DND-41 (cell line): ENCODE results near the gene EDC4.

ENCODE experiments used
- EZH2 ChIP-seq: IDR thresholded peaks from 3 replicates; pipeline ENCODE4 v1.6.1; 2012; ENCODE audit warnings: borderline replicate concordance, low read depth, mild to moderate bottlenecking, moderate library complexity, low read length, inconsistent platforms; ENCODE audit not compliant: severe bottlenecking
- TF ChIP-seq, protein P1 (sequence below): IDR thresholded peaks from 2 replicates; pipeline ENCODE4 v1.5.1; 2012; ENCODE audit warnings: borderline replicate concordance, low read length, moderate library complexity, mild to moderate bottlenecking; ENCODE audit not compliant: poor library complexity, severe bottlenecking; ENCODE audit errors: extremely low read depth

DNA sequence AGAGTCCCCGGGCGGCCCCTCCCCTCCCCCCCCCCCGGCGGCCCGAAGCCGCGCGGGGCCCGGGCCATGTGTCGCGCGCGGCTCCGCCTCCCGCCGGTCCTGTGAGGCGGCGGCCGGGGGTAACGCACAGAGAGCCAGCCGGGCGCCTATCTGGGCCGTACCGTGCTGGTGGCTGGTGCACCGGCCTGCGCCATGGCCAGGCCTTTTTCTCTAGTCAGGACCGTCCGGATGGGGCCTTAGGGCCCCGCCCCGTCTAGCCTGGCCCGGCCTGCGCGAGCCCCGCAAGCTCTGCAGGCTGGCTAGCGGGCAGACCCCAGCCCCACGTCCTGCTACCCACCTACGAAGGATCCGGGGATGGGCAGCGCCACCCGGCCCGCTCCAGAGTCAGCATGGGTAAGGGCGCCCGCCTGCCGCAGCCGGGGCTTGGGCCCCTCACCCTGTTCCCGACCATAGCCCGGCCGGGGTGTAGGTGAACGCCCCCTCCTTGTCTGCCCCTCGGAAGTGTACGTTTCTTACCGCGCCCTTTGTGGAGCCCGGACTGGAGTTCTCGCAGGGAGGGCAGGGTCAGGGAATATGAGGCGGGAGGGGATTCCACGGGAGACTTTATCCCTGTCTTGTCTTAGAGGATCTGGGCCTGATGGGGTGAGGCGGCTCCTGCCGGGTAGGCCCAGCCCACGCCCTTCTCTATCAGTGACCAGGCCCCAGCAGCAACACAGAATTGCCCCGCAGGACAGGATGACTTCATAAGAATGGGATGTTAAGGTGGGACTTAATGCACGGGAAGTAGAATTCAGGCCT is 25.6 kb upstream of the EDC4 start, which contains the start of gene CENPT:
- TF ChIP-seq, protein P1, sequence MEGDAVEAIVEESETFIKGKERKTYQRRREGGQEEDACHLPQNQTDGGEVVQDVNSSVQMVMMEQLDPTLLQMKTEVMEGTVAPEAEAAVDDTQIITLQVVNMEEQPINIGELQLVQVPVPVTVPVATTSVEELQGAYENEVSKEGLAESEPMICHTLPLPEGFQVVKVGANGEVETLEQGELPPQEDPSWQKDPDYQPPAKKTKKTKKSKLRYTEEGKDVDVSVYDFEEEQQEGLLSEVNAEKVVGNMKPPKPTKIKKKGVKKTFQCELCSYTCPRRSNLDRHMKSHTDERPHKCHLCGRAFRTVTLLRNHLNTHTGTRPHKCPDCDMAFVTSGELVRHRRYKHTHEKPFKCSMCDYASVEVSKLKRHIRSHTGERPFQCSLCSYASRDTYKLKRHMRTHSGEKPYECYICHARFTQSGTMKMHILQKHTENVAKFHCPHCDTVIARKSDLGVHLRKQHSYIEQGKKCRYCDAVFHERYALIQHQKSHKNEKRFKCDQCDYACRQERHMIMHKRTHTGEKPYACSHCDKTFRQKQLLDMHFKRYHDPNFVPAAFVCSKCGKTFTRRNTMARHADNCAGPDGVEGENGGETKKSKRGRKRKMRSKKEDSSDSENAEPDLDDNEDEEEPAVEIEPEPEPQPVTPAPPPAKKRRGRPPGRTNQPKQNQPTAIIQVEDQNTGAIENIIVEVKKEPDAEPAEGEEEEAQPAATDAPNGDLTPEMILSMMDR: no peak
- no peak for TF ChIP-seq EZH2
